Panc1 (cell line): ENCODE data around the gene ALDH1B1.

ENCODE experiments used
- TF ChIP-seq, protein P1 (sequence below): fragments of 450-650 bp; IDR thresholded peaks from 2 replicates; pipeline ENCODE4 v1.5.1; 2017; ENCODE audit warnings: mild to moderate bottlenecking
- TF ChIP-seq, protein P2 (sequence below), 2 experiments: IDR thresholded peaks; 2 replicates each; pipeline ENCODE4 v1.6.1; 2011 to 2012; ENCODE audit warnings: low read depth in 2 of 2, control low read depth in 1 of 2, low read length in 1 of 2, mild to moderate bottlenecking in 1 of 2, moderate library complexity in 1 of 2; ENCODE audit not compliant: insufficient read depth in 1 of 2

DNA sequence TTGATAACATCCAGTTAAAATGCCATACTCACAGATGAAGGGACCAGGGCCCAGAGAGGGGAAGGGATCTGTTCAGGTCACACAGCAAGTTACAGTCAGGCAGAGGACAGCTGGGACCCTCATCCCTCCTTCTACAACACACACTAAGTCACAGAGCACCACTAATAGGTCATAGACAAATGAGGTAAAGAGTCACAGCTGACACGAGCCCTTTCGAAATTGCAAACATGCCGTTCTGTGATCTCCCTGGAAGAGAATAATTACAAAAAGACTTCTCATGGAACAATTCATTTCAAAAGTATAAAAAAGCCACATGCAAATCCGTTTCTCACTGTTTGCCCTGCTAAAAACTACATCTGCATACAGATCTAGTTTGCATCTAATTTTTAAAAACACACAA, 16.2 kb downstream of the ALDH1B1 start:
- TF ChIP-seq, protein P1, sequence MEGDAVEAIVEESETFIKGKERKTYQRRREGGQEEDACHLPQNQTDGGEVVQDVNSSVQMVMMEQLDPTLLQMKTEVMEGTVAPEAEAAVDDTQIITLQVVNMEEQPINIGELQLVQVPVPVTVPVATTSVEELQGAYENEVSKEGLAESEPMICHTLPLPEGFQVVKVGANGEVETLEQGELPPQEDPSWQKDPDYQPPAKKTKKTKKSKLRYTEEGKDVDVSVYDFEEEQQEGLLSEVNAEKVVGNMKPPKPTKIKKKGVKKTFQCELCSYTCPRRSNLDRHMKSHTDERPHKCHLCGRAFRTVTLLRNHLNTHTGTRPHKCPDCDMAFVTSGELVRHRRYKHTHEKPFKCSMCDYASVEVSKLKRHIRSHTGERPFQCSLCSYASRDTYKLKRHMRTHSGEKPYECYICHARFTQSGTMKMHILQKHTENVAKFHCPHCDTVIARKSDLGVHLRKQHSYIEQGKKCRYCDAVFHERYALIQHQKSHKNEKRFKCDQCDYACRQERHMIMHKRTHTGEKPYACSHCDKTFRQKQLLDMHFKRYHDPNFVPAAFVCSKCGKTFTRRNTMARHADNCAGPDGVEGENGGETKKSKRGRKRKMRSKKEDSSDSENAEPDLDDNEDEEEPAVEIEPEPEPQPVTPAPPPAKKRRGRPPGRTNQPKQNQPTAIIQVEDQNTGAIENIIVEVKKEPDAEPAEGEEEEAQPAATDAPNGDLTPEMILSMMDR, result no peak
- TF ChIP-seq, protein P2, sequence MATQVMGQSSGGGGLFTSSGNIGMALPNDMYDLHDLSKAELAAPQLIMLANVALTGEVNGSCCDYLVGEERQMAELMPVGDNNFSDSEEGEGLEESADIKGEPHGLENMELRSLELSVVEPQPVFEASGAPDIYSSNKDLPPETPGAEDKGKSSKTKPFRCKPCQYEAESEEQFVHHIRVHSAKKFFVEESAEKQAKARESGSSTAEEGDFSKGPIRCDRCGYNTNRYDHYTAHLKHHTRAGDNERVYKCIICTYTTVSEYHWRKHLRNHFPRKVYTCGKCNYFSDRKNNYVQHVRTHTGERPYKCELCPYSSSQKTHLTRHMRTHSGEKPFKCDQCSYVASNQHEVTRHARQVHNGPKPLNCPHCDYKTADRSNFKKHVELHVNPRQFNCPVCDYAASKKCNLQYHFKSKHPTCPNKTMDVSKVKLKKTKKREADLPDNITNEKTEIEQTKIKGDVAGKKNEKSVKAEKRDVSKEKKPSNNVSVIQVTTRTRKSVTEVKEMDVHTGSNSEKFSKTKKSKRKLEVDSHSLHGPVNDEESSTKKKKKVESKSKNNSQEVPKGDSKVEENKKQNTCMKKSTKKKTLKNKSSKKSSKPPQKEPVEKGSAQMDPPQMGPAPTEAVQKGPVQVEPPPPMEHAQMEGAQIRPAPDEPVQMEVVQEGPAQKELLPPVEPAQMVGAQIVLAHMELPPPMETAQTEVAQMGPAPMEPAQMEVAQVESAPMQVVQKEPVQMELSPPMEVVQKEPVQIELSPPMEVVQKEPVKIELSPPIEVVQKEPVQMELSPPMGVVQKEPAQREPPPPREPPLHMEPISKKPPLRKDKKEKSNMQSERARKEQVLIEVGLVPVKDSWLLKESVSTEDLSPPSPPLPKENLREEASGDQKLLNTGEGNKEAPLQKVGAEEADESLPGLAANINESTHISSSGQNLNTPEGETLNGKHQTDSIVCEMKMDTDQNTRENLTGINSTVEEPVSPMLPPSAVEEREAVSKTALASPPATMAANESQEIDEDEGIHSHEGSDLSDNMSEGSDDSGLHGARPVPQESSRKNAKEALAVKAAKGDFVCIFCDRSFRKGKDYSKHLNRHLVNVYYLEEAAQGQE (IDR thresholded peaks at IDR 0.05; ENCODE audit: insufficient read depth in 1 of 2, low read depth in 2 of 2, low read length in 1 of 2), result no peak
